B cell (primary cell): ENCODE data around the gene SMURF2. TPM values are rescaled to one million over a fixed set of nuclear protein-coding genes. Genes with fewer than 3 reads are reported as not detected.

Experiments
- ATAC-seq: fragments of 200-7000 bp; cut with Tn5 transposase; one replicate; pipeline ENCODE4 v1.10.0; 2021; ENCODE audit warnings: low read depth, mild to moderate bottlenecking, moderate number of reproducible peaks, moderate library complexity
- CTCF ChIA-PET: fragments of 350-600 bp; sonication (Branson Sonifier 250); formaldehyde crosslinking; loops from one replicate; lab custom pipeline; 2021; ENCODE audit warnings: antibody characterized with exemption, inconsistent platforms; lab: Charles Lee
- POLR2A ChIA-PET: fragments of 350-600 bp; sonication (Branson Sonifier 250); formaldehyde crosslinking; loops from one replicate; lab custom pipeline; 2021; ENCODE audit warnings: antibody characterized with exemption; lab: Charles Lee
- DNase-seq: peaks from one replicate; pipeline ENCODE4 v3.0.0; 2013
- H2AFZ ChIP-seq: 2 replicates; pipeline ENCODE4 v1.6.1; 2012; ENCODE audit warnings: mild to moderate bottlenecking, low read depth, low read length; ENCODE audit not compliant: insufficient read depth, poor library complexity, severe bottlenecking
- H3K27ac ChIP-seq, 2 donors: 1 replicate in 1 of 2; 2 replicates in 1 of 2; pipeline ENCODE4 v1.5.1; 2012 to 2013; ENCODE audit warnings: low read length in 2 of 2, mild to moderate bottlenecking in 2 of 2, moderate library complexity in 1 of 2
- H3K27me3 ChIP-seq, 4 experiments: fragments of 200-600 bp in 1 of 4; sonication (generic) in 1 of 4; replicated peaks in 1 of 4; 1 replicate in 2 of 4; 2 replicates in 2 of 4; pipeline versions ENCODE4 v1.6.1 to v1.7.0; 2013 to 2016; ENCODE audit warnings: low read length in 3 of 4, mild to moderate bottlenecking in 2 of 4, mixed read lengths in 1 of 4, moderate library complexity in 1 of 4; ENCODE audit not compliant: insufficient read depth in 4 of 4, control insufficient read depth in 3 of 4; ENCODE audit errors: control extremely low read depth in 1 of 4
- H3K36me3 ChIP-seq, 2 experiments: replicated peaks in 1 of 2; 1 replicate in 1 of 2; 2 replicates in 1 of 2; pipeline versions ENCODE4 v1.6.1 to v1.7.1; 2013; ENCODE audit warnings: low read length in 1 of 2; ENCODE audit not compliant: insufficient read depth in 2 of 2, control insufficient read depth in 1 of 2; ENCODE audit errors: control extremely low read depth in 1 of 2, extremely low read depth in 1 of 2
- H3K4me1 ChIP-seq, 2 donors: fragments of 200-600 bp in 1 of 2; sonication (generic) in 1 of 2; 1 replicate in 1 of 2; 2 replicates in 1 of 2; pipeline versions ENCODE4 v1.5.1 to v1.6.1; 2013 to 2017; ENCODE audit warnings: low read length in 2 of 2; ENCODE audit not compliant: control insufficient read depth in 2 of 2, insufficient read depth in 2 of 2
- H3K4me2 ChIP-seq: replicated peaks from 2 replicates; pipeline ENCODE3; 2012; ENCODE audit warnings: mild to moderate bottlenecking, low read depth, low read length; ENCODE audit not compliant: poor library complexity, severe bottlenecking
- H3K4me3 ChIP-seq, 5 experiments: fragments of 200-600 bp in 1 of 5; sonication (generic) in 1 of 5; 1 replicate in 3 of 5; 2 replicates in 2 of 5; pipeline versions ENCODE4 v1.5.1 to v1.7.0; 2011 to 2016; ENCODE audit warnings: low read length in 4 of 5, mild to moderate bottlenecking in 4 of 5, low read depth in 2 of 5, control low read depth in 1 of 5, moderate library complexity in 1 of 5; ENCODE audit not compliant: insufficient read depth in 1 of 5; ENCODE audit errors: control extremely low read depth in 1 of 5, extremely low read depth in 1 of 5
- H3K79me2 ChIP-seq: fragments of 200-600 bp; sonication (generic); one replicate; pipeline ENCODE4 v1.6.0; 2016; ENCODE audit warnings: low read length; ENCODE audit not compliant: control insufficient read depth, insufficient read depth
- H3K9ac ChIP-seq: fragments of 200-600 bp; sonication (generic); 2 replicates; pipeline ENCODE4 v1.6.1; 2017; ENCODE audit warnings: mild to moderate bottlenecking, low read length, moderate library complexity
- H3K9me3 ChIP-seq, 3 donors: one replicate each; pipeline versions ENCODE4 v1.6.1 to v1.7.1; 2013; ENCODE audit warnings: low read length in 2 of 3; ENCODE audit not compliant: control insufficient read depth in 2 of 3, insufficient read depth in 1 of 3; ENCODE audit errors: control extremely low read depth in 1 of 3
- H4K20me1 ChIP-seq: 2 replicates; pipeline ENCODE4 v1.6.0; 2012; ENCODE audit warnings: mild to moderate bottlenecking, low read length; ENCODE audit not compliant: insufficient read depth, control insufficient read depth, poor library complexity, severe bottlenecking
- H3K27ac Mint-ChIP-seq: one replicate; pipeline ENCODE4 v1.8.0; 2021; ENCODE audit warnings: mixed read lengths
- H3K27me3 Mint-ChIP-seq: one replicate; pipeline ENCODE4 v1.8.0; 2021; ENCODE audit warnings: mixed read lengths
- H3K4me1 Mint-ChIP-seq: one replicate; pipeline ENCODE4 v1.8.0; 2021; ENCODE audit warnings: mixed read lengths
- H3K4me3 Mint-ChIP-seq: one replicate; pipeline ENCODE4 v1.8.0; 2021; ENCODE audit warnings: mixed read lengths
- H3K9me3 Mint-ChIP-seq: one replicate; pipeline ENCODE4 v1.8.0; 2022; ENCODE audit warnings: mixed read lengths; ENCODE audit not compliant: insufficient read depth
- CTCF ChIP-seq: fragments of 200-600 bp; IDR thresholded peaks from one replicate; pipeline ENCODE4 v1.8.0; 2022; ENCODE audit warnings: antibody characterized with exemption, mild to moderate bottlenecking
- EZH2 ChIP-seq: IDR thresholded peaks from 2 replicates; pipeline ENCODE4 v1.6.1; 2012; ENCODE audit warnings: borderline replicate concordance, low read depth, mild to moderate bottlenecking, moderate library complexity, low read length; ENCODE audit not compliant: insufficient read depth, poor library complexity, severe bottlenecking
- WGBS: methylation state at CpG from one replicate; pipeline ENCODE4 v1.1.5; 2013; ENCODE audit warnings: missing lambda C conversion rate; ENCODE audit not compliant: insufficient coverage; 5-methylcytosine and 5-hydroxymethylcytosine counted together
- intact Hi-C: fragments of 100-400 bp; cut with micrococcal nuclease; formaldehyde crosslinking; loops from one replicate; pipeline ENCODE4 v1.10.0; 2022
- polyA plus RNA-seq: library from polyadenylated mRNA; depleted of rRNA; stranded (reverse); fragments of >200 nt; gene quantifications from 2 replicates; pipeline ENCODE4 v1.2.3, GENCODE V29; 2012
- total RNA-seq, 2 donors: library from RNA; stranded (reverse); fragments of 120-200 nt in 1 of 2; gene quantifications; 1 replicate in 1 of 2; 2 replicates in 1 of 2; pipeline versions ENCODE4 v1.2.3 to v1.2.4, GENCODE V29; 2013 to 2022

SMURF2 gene
- total and polyA plus RNA-seq, 2 donors (not counting 1 experiment from before 2014, with no cell fraction given), result 9.2 to 32.8 TPM

GRCh38 chr17:64534187-64534586 is 127.9 kb downstream of the SMURF2 start:
- TF ChIP-seq CTCF (no peak), EZH2 (no peak)
- no CpG with 5 or more reads among the region's 3 CpGs for WGBS
- ATAC-seq (no peak), DNase-seq (no peak)
- Histone ChIP-seq H3K27me3 (no peaks in the 10 kb centered on the region), H3K4me2 (no peak overlapping the region), H3K79me2 (no peaks in the 10 kb centered on the region), H3K36me3 (peaks cover 8 to 94% of the 10 kb centered on the region in 2 experiments), H3K9me3 (no peaks in the 10 kb centered on the region), H3K9ac (no peak overlapping the region), H2AFZ (no peak overlapping the region), H3K4me3 (no peak overlapping the region), H3K27ac (no peak overlapping the region), H4K20me1 (no peaks in the 10 kb centered on the region), H3K4me1 (no peaks in the 10 kb centered on the region)
- Mint-ChIP-seq H3K9me3 (no peaks in the 10 kb centered on the region), H3K4me1 (no peaks in the 10 kb centered on the region), H3K27me3 (no peaks in the 10 kb centered on the region), H3K4me3 (no peak overlapping the region), H3K27ac (peak overlapping the region; percentile 24)
- POLR2A ChIA-PET, result interaction anchor here (0.6 kb wide), 1 partner anchor 606 kb away, joined by 4 read pairs; no protein-coding TSS in a partner anchor
- CTCF ChIA-PET, result interaction anchor here (0.6 to 3.3 kb wide), 9 partner anchors 9 to 254 kb away, joined by 3 to 15 read pairs (median 4); partner anchors contain the start of genes CEP95 and DDX5
- intact Hi-C loops, result no loop called here

- no peak overlapping the region for H3K4me2 ChIP-seq
- TF ChIP-seq EZH2 (no peak), CTCF (no peak)
- DNase-seq (no peak), ATAC-seq (no peak)
- no peaks in the 10 kb centered on the region for H4K20me1 ChIP-seq
- ChIA-PET CTCF (interaction anchor here (0.6 to 3.3 kb wide), 8 partner anchors 9 to 253 kb away, joined by 3 to 15 read pairs (median 4); partner anchors contain the start of genes CEP95 and DDX5), POLR2A (no interaction called here)
- Mint-ChIP-seq H3K4me1 (no peaks in the 10 kb centered on the region), H3K4me3 (no peak overlapping the region), H3K9me3 (no peaks in the 10 kb centered on the region), H3K27ac (peak overlapping the region; percentile 24), H3K27me3 (no peaks in the 10 kb centered on the region)
- H3K9ac ChIP-seq, result no peak overlapping the region
- H3K4me1 ChIP-seq, result no peaks in the 10 kb centered on the region
- H3K79me2 ChIP-seq, result no peaks in the 10 kb centered on the region
- peaks cover 9 to 94% of the 10 kb centered on the region in 2 experiments for H3K36me3 ChIP-seq
- no peaks in the 10 kb centered on the region for H3K27me3 ChIP-seq
- H3K9me3 ChIP-seq, result no peaks in the 10 kb centered on the region
- WGBS, result 100% methylated on average over 2 of the region's 2 CpGs
- no peak overlapping the region for H3K27ac ChIP-seq
- H3K4me3 ChIP-seq, result no peak overlapping the region
- intact Hi-C loops, result no loop called here
- H2AFZ ChIP-seq, result no peak overlapping the region
Observed at GRCh38 chr17:64533784-64534183, 128.3 kb downstream of the SMURF2 start.
